Stimulated activated CD4-positive, alpha-beta T cell treated with anti-CD3 and anti-CD28 coated beads, TNF-alpha, amount 100 ng/mL, for 4 hours (primary cell): ENCODE measurements around the gene LGR6.
"Not testable (repeated sequence)": the region's sequence is repeated elsewhere in the genome, so short reads cannot be mapped to it uniquely, and the experiment has no call there.

Experiments
- DNase-seq, 3 experiments: peaks; one replicate each; pipeline ENCODE4 v3.0.0-alpha.2; 2020; ENCODE audit warnings: low read depth in 3 of 3

The LGR6 gene

DNA sequence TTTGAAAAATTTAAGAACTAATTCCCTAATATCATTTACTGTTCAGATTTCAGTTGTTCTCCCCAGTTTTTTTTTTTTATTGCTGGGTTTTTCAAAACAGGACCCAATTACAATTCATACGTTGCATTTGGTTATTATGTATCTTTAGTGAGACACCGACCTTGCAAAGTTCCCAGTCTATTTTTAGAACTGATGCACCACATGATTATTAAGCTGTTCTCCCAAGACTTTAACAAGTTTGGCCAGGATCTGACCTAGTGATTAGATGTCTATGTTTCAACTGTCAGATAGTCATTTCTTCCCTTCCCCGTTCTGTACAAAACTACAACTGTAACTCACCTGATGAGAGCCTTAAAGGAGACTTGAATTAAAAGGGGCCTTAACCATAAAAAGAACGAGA is 140.3 kb downstream of the LGR6 start:
- no peak for DNase-seq

DNA sequence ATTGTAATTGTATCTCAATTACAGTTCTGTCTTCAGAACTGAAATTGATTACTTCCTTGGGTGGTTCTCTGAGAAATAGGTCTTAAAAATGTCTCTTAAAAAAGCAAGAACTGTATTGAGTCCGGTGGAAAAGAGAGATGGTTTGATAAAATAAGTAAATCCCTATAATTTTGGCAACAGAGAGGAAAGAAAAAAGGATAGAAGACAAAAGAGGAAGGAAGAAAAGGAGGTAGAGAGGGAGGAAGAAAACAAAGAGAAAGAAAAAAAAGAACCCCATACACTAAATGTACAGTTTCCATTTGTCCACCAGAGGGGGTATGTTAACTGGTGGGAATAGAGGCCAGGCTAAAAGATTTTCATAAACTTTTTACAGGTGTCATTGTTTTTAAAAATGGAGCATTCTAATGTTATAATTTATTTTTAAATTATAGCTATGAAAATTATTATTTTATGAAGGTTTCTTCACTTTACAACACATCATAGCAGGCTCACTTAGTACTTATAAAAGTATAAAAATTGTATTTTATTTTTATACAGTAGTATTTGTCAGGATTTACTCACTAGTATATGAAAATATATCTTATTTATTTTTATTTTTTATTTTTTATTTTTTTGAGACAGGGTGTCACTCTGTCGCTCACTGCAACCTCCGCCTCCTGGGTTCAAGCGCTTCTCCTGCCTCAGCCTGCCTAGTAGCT is 150.2 kb downstream of the LGR6 start:
- no peak for DNase-seq

DNA sequence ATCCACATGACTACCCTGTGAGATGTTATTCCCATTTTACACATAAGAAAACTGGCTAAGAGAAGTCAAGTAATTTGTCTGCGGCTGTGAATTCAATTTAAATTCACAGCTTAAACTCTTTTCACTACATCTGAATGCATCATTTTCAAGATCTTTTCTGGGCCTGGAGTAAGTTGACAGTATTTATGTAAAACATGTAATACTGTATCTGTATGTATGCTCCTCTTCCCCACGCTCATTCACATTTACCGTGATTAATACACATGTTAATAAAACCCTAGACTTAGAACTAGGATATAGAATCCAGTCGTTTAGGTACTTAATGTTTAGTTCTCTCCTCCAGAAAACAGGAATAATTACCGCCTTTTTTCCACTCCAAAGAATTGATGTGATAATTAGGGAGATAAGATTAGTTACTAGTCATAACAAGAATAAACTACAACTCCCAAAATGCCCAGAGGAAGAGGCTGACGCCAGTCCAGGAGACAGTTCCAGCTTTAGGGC is 154.5 kb downstream of the LGR6 start:
- no peak for DNase-seq

DNA sequence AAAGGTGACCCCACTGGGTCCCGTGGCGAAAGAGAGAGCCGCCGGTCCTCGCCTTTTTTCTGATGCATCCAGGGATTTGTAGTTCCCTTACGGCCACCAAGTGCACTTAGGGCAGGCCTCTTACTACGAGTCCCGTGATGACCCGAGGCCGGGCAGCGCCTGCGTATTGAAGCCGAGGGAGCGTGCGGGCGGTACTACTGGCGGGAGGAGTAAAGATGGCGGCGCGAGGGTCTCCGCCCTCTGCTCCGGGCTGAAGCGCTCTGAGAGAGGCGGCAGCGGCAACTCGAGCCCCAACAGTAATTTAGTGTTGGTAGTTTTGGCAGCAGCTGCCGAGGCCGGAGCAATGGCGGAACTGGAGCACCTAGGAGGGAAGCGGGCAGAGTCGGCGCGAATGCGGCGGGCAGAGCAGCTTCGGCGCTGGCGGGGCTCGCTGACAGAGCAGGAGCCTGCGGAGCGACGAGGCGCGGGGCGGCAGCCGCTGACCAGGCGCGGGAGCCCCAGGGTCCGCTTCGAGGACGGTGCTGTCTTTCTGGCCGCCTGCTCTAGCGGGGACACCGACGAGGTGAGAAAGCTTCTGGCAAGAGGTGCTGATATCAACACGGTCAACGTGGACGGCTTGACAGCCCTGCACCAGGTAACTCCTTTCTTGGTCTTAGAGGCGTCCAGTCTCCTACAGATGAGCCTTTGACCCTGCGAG is 155.1 kb downstream of the LGR6 start, which contains the start of gene PPP1R12B:
Gene PPP1R12B (plus strand): TSS at position 191 of the 697 bp plus-strand sequence. CDS start 153 bp downstream, at position 344.
- DNase-seq, result peak; percentile 83 to 91 (median 89)

DNA sequence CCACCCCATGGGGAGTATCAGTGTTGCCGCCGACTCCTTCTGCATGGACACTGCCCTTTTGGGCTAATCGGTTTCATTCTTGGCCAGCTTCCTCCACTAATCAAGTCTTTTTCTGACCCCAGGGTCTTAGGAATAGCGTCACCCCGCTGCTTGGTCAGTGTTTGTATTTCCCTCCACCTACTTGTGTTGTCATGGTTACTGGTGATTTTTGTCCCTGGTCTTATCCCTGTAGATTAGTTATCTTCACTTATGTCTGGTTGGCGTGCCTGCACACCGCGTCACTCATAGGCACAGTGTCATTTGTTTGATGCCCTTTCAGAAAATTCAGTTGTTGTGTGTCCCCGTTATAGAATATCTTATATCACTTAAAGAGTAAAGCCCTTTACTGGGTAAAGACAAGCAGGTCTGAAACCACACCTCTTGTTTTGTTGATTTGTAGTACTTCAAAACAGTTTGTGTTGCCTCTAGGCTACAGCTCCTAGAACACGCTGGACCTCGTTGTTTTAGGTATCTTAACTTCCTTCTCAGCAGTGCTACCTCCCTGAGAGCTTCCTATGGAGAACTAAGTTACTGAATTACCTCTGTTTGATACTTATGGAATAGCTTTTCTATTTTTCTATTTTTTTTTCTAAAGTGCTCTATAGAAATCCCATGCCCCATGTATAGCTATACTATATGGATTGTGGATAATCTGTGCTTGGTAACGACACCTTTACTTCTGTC is 155.8 kb downstream of the LGR6 start:
- no peak for DNase-seq

DNA sequence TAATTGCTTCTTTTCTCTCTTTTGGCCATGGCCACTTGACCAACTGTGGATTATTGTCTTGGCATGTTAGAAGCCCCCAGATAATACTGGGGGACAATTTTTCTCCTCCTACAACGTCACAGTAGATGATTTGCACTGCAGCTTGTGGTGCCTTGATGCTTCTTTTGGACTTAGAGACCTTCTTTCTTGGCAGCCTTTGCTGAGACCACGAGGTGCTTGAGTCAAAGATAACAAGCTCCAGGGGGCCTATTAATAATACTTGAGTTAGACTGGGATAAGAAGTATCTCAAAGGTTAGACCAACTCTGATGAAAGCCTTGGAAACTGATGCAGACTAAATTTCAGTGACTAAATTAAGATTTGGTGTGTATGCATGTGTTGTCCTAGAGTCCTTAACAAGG is 158.1 kb downstream of the LGR6 start:
- no peak for DNase-seq

DNA sequence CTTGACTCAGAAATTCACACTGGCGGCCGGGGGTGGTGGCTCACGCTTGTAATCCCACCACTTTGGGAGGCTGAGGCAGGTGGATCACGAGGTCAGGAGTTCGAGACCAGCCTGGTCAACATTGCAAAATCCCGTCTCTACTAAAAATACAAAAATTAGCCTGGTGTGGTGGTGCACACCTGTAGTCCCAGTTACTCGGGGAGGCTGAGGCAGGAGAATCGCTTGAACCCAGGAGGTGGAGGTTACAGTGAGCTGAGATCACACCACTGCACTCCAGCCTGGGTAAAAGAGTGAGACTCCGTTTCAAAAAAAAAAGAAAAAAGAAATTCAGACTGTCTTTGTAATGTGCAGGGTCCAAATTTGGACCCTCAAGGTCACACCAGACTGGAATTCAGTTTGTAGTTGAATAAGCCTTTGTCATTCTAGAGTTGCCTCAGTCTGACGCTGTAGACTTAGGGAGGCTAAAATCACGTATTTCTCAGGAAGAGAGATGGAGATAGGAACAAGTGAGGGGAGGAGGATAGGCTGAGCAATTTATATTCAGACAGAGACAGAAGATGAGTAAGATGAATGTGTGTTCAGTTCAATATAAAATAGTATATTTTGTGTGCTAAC is 159.1 kb downstream of the LGR6 start:
- DNase-seq, result not testable (repeated sequence)

DNA sequence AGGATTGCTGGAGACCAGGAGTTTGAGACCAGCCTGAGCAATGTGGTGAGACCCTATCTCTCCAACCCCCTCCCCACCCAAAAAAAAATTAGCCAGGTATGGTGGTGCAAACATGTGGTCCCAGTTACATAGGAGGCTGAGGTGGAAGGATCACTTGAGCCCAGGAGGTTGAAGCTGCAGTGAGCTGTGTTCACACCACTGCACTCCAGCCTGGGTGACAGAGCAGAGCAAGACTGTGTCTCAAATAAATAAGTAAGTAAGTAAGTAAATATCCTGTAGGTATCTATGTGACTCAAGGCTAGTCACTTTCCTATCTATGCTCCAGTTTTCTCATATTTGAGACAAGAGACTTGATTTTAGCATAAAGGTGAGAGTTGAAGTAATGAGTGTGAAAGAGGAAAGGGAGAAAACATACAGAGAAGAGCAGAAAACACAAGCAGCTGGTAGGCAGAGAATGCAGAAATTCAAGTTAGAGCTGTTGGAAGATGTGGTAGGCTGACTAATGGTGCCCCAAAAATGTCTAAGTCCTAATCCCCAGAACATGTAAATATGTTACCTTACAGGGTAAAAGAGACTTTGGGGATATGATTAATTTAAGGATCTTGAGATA is 162.4 kb downstream of the LGR6 start:
- no peak for DNase-seq

DNA sequence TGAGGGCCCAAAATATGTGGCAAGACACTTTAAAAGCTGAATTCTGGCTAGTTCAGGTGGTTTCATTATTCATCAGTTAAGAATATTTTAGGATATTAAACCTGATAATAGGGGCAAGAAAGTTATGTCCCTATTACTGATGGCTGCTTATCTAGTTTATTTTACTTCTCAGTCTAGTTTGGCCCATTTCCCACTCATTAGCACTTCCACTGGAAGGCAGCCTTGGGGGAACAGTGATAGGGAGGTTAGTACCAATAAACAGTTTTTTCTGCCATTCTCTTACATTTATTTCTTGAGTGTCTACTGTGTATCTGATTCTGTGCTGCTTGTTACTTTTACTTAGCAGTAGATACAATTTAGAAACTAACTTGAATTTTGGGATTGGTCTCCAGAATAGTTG is 163.9 kb downstream of the LGR6 start:
- DNase-seq, result no peak

DNA sequence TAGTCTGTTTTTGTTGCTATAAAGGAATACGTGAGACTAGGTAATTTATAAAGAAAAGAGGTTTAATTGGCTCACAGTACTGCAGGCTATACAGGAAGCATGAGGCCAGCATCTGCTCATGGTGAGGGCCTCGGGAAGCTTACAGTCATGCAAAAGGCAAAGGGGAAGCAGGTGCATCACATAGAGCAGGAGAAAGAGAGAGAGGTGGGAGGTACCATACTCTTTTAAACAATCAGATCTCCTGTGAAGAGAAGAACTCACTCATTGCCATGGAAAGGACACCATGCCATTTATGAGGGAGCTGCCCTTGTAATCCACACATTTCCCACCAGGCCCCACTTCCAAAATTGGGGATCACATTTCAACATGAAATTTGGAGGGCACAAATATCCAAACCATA is 167.6 kb downstream of the LGR6 start:
- no peak for DNase-seq

DNA sequence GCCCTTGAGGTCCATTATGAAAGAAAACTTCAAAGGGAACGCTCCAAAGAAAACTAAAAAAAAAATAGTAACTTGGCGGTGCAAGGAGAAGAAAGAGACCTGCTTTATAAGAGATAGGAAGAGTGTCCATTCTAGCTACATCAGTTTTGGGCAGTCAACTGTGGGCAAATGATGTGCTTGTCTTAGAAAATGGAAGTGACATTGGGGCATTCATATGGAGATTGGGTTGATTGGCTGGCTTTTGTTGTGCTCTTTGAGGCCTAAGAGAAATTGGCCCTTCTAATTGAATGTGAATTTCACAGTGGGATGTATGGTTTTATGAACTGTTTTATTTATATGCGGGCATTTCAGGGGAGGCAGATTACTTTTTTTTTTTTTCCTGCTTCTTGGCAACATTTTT is 168.1 kb downstream of the LGR6 start:
- DNase-seq, result no peak

DNA sequence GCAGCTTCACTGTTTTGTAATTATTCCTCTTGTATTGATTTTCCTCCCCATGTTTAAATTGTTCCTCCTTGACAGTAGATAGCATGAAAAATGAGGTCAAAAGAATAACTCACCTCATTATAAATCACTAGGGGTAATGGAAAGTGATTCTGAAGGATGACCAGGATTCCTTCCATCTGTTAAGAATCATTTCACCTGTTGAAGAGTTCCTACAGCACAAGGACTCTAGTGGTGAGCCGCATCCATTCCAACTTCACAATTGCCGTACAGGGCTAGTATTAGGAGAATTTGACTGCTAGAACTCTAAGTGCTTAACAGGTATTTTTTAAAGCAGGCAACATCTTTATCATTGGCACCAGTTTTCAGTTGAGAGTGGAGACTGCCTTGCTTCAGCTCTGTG is 168.6 kb downstream of the LGR6 start:
- DNase-seq, result no peak

DNA sequence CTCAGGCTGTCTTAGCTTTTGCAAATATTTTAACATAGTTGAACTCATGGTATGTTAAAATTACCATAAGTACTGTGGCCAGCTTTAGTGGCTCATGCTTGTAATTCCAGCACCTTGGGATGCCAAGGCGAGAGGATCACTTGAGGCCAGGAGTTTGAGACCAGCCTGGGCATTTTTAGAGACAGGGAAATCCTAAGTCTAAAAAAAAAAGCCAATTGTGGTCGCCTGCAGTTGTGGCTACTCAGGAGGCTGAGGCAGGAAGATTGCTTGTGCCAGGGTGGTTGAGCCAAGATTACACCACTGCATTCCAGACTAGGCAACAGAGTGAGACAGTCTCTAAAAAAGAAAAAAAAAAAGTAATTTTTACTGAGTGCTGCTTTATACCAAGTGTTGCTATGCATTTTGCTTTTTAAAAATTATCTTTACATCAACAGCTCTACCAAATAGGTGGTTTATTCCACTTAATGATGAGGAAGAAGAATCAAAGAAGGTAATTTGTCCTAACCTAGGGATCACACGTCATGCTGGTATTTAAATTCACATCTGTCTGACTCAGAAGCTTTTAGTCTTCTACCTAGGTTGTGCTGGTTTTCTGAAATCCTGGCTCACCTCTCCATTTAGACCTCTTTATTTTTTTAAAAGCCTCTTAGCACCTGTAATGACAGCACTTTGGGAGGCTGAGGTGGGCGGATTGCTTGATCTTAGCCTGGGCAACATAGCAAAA is 171.7 kb downstream of the LGR6 start:
- no peak for DNase-seq

DNA sequence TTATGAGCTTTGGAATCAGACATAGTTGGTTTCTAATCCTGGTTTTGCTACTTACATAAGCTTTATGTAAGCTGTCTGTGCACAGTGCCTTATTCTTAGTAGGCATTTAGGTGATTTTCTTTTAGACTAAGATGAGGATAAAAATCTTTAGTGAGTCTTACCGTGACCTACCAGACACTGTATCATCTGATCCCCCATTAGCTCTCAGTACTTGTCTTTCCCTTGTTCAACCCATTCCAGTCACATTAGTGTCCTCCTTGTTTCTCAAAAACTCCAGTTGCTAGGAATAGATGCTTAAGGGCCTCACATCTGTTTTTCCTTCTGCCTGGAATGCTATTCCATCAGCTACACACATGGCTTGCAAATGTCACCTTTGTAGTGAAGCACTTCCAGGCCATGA is 173.7 kb downstream of the LGR6 start:
- no peak for DNase-seq
